Natural killer cell (primary cell): ENCODE data around the gene KXD1. TPM values are rescaled to one million over a fixed set of nuclear protein-coding genes. Genes with fewer than 3 reads are reported as not detected.

Experiments
- ATAC-seq, 3 donors: fragments of 150-1000 bp in 2 of 3; fragments of 200-7000 bp in 1 of 3; cut with Tn5 transposase; 1 replicate in 1 of 3; 2 replicates in 2 of 3; pipeline ENCODE4 v1.10.0; 2021; ENCODE audit warnings: mild to moderate bottlenecking in 2 of 3, moderate library complexity in 2 of 3
- DNase-seq, 2 donors: peaks; one replicate each; pipeline versions ENCODE4 v3.0.0 to v3.0.0-alpha.2; 2013 to 2021; ENCODE audit warnings: mixed read lengths in 1 of 2
- H3K27ac ChIP-seq: one replicate; pipeline ENCODE4 v1.5.1; 2013; ENCODE audit warnings: mild to moderate bottlenecking, low read length
- H3K27me3 ChIP-seq: one replicate; pipeline ENCODE4 v1.6.1; 2013; ENCODE audit warnings: low read length; ENCODE audit not compliant: control insufficient read depth, insufficient read depth
- H3K36me3 ChIP-seq: one replicate; pipeline ENCODE4 v1.6.1; 2013; ENCODE audit warnings: low read length; ENCODE audit not compliant: control insufficient read depth, insufficient read depth
- H3K4me1 ChIP-seq: one replicate; pipeline ENCODE4 v1.6.1; 2013; ENCODE audit warnings: low read length; ENCODE audit not compliant: control insufficient read depth, insufficient read depth
- H3K4me3 ChIP-seq: one replicate; pipeline ENCODE4 v1.5.1; 2013; ENCODE audit warnings: low read length
- H3K9me3 ChIP-seq: one replicate; pipeline ENCODE4 v1.6.1; 2013; ENCODE audit warnings: low read length; ENCODE audit not compliant: control insufficient read depth, insufficient read depth
- H3K27ac Mint-ChIP-seq, 2 donors: one replicate each; pipeline ENCODE4 v1.8.0; 2022; ENCODE audit warnings: mild to moderate bottlenecking in 2 of 2, mixed read lengths in 2 of 2, moderate library complexity in 1 of 2
- H3K27me3 Mint-ChIP-seq, 2 donors: one replicate each; pipeline ENCODE4 v1.8.0; 2022; ENCODE audit warnings: low read depth in 2 of 2, mixed read lengths in 2 of 2
- H3K36me3 Mint-ChIP-seq: one replicate; pipeline ENCODE4 v1.8.0; 2022; ENCODE audit warnings: mixed read lengths
- H3K4me1 Mint-ChIP-seq, 2 donors: one replicate each; pipeline ENCODE4 v1.8.0; 2022; ENCODE audit warnings: mixed read lengths in 2 of 2
- H3K4me3 Mint-ChIP-seq: one replicate; pipeline ENCODE4 v1.8.0; 2022; ENCODE audit warnings: mild to moderate bottlenecking, moderate library complexity, mixed read lengths
- H3K9me3 Mint-ChIP-seq, 2 donors: one replicate each; pipeline ENCODE4 v1.8.0; 2022; ENCODE audit warnings: mixed read lengths in 2 of 2
- WGBS: methylation state at CpG from one replicate; pipeline ENCODE4 v1.1.7; 2013; ENCODE audit warnings: missing lambda C conversion rate; ENCODE audit not compliant: insufficient coverage; 5-methylcytosine and 5-hydroxymethylcytosine counted together
- intact Hi-C: fragments of 100-400 bp; cut with micrococcal nuclease; formaldehyde crosslinking; loops from one replicate; pipeline ENCODE4 v1.14.2; 2022
- total RNA-seq, 4 donors: library from RNA; stranded (reverse); fragments of 120-200 nt in 1 of 4; gene quantifications; one replicate each; pipeline versions ENCODE4 v1.2.3 to v1.2.4, GENCODE V29; 2013 to 2022
- TF ChIP-seq, protein P1 (sequence below): fragments of 200-600 bp; IDR thresholded peaks from one replicate; pipeline ENCODE4 v1.8.0; 2022; ENCODE audit warnings: antibody characterized with exemption

The KXD1 gene
- total RNA-seq, 3 donors from 2014 or later (not counting 1 experiment from before 2014, with no cell fraction given), result 83.2 to 88.8 (median 86.9) TPM

DNA sequence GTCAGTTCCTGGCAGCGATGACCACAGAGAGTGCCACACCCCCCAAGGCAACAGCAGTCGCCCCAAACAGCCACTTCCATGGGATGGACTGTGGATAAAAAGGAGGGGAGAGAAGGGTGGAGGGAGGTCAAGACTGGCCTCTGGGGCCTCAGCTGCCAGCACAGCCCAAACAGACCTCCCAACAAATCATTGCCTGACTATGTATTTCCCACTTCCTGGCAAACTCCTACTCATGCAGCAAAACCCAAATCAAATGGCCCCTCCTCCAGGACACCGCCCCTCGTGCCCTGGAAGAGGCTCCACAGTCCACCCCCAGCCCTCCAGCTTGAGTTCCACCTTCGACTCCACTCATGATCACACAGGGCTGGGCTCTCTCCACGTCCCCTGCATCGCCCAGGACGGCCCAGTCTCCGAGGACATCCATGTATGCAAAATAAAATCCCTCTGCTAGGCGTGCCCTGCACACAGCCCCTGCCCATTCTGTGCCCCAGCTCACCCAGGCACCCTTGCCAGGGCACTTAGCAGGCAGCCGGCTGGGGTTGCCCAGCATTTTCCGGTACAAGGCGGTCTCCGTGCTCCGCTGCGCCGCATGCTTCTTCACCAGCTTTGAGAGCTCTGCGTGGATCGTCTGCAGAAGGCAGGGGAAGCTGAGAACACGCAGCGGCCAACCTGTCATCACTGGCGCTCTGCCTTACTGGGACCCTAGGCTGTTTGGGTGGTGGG is 25.3 kb upstream of the KXD1 start:
- TF ChIP-seq, protein P1, sequence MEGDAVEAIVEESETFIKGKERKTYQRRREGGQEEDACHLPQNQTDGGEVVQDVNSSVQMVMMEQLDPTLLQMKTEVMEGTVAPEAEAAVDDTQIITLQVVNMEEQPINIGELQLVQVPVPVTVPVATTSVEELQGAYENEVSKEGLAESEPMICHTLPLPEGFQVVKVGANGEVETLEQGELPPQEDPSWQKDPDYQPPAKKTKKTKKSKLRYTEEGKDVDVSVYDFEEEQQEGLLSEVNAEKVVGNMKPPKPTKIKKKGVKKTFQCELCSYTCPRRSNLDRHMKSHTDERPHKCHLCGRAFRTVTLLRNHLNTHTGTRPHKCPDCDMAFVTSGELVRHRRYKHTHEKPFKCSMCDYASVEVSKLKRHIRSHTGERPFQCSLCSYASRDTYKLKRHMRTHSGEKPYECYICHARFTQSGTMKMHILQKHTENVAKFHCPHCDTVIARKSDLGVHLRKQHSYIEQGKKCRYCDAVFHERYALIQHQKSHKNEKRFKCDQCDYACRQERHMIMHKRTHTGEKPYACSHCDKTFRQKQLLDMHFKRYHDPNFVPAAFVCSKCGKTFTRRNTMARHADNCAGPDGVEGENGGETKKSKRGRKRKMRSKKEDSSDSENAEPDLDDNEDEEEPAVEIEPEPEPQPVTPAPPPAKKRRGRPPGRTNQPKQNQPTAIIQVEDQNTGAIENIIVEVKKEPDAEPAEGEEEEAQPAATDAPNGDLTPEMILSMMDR, result no peak
- peaks cover 34% of the 10 kb centered on the region for H3K36me3 ChIP-seq
- H3K9me3 ChIP-seq, result no peaks in the 10 kb centered on the region
- no peaks in the 10 kb centered on the region for H3K27me3 ChIP-seq
- no peak for DNase-seq
- H3K4me3 ChIP-seq, result no peak overlapping the region
- peak overlapping the region in 1 of 2 donors; percentile 66 for H3K27ac Mint-ChIP-seq
- no peaks in the 10 kb centered on the region for H3K36me3 Mint-ChIP-seq
- ATAC-seq, result no peak
- H3K4me1 Mint-ChIP-seq, result peaks cover 0 to 5% of the 10 kb centered on the region in 2 donors
- no peaks in the 10 kb centered on the region for H3K27me3 Mint-ChIP-seq
- H3K4me1 ChIP-seq, result no peaks in the 10 kb centered on the region
- intact Hi-C loops, result no loop called here
- WGBS, result 97% methylated on average over 22 of the region's 22 CpGs
- H3K27ac ChIP-seq, result no peak overlapping the region
- no peak overlapping the region for H3K4me3 Mint-ChIP-seq
- no peaks in the 10 kb centered on the region for H3K9me3 Mint-ChIP-seq

DNA sequence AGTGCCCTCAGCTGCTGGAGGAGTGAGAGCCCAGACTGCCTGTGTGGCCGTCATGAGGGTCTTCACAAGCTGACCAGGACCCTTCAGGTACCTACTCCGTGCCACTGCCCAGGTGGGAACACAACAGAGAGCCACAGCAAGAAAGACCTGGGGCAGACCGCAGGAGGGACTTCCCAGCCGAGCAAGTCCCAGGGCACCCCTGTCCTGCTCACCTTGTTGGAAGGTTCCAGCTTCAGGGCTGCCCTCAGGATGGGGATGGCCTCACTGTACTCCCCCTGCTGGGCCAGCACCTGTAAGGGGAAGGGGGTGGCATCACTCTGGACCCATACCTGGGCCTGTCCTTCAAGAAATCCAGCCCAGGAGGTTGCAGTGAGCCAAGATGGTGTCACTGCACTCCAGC is 24.6 kb upstream of the KXD1 start:
- ATAC-seq (no peak), DNase-seq (no peak)
- no peaks in the 10 kb centered on the region for H3K27me3 ChIP-seq
- 97% methylated on average over 4 of the region's 4 CpGs for WGBS
- H3K27ac ChIP-seq, result no peak overlapping the region
- no peaks in the 10 kb centered on the region for H3K36me3 Mint-ChIP-seq
- H3K4me3 Mint-ChIP-seq, result no peak overlapping the region
- intact Hi-C loops, result no loop called here
- H3K27me3 Mint-ChIP-seq, result no peaks in the 10 kb centered on the region
- H3K9me3 Mint-ChIP-seq, result no peaks in the 10 kb centered on the region
- H3K4me1 Mint-ChIP-seq, result peaks cover 0 to 5% of the 10 kb centered on the region in 2 donors
- H3K27ac Mint-ChIP-seq, result no peak overlapping the region
- H3K4me3 ChIP-seq, result no peak overlapping the region
- H3K36me3 ChIP-seq, result peaks cover 35% of the 10 kb centered on the region
- no peaks in the 10 kb centered on the region for H3K9me3 ChIP-seq
- no peaks in the 10 kb centered on the region for H3K4me1 ChIP-seq
- TF ChIP-seq, protein P1, result no peak

- no peak for ATAC-seq
- Histone ChIP-seq H3K4me3 (no peak overlapping the region), H3K4me1 (no peaks in the 10 kb centered on the region), H3K27me3 (no peaks in the 10 kb centered on the region), H3K9me3 (no peaks in the 10 kb centered on the region), H3K27ac (no peak overlapping the region), H3K36me3 (peaks cover 47% of the 10 kb centered on the region)
- intact Hi-C loops, result no loop called here
- peaks cover 0 to 5% of the 10 kb centered on the region in 2 donors for H3K4me1 Mint-ChIP-seq
- no peak overlapping the region for H3K4me3 Mint-ChIP-seq
- no peaks in the 10 kb centered on the region for H3K36me3 Mint-ChIP-seq
- DNase-seq, result no peak
- TF ChIP-seq, protein P1, result no peak
- peak overlapping the region in 1 of 2 donors; percentile 15 for H3K27ac Mint-ChIP-seq
- H3K27me3 Mint-ChIP-seq, result no peaks in the 10 kb centered on the region
- WGBS, result 98% methylated on average over 10 of the region's 10 CpGs
- H3K9me3 Mint-ChIP-seq, result no peaks in the 10 kb centered on the region
Observed at GRCh38 chr19:18536475-18536874, 21.2 kb upstream of the KXD1 start.

- no peak overlapping the region for H3K4me3 Mint-ChIP-seq
- 97% methylated on average over 17 of the region's 17 CpGs for WGBS
- intact Hi-C loops, result no loop called here
- no peaks in the 10 kb centered on the region for H3K27me3 ChIP-seq
- no peak overlapping the region for H3K27ac Mint-ChIP-seq
- peaks cover 8% of the 10 kb centered on the region for H3K4me1 ChIP-seq
- H3K9me3 ChIP-seq, result no peaks in the 10 kb centered on the region
- ATAC-seq, result no peak
- H3K4me3 ChIP-seq, result no peak overlapping the region
- no peak overlapping the region for H3K27ac ChIP-seq
- no peaks in the 10 kb centered on the region for H3K9me3 Mint-ChIP-seq
- H3K4me1 Mint-ChIP-seq, result peaks cover 5 to 13% of the 10 kb centered on the region in 2 donors
- DNase-seq, result no peak
- TF ChIP-seq, protein P1, result no peak
- H3K27me3 Mint-ChIP-seq, result no peaks in the 10 kb centered on the region
- H3K36me3 ChIP-seq, result peaks cover 43% of the 10 kb centered on the region
- no peaks in the 10 kb centered on the region for H3K36me3 Mint-ChIP-seq
Observed at GRCh38 chr19:18537431-18537830, 20.2 kb upstream of the KXD1 start.
